Amniotic stem cell (primary cell): ENCODE results near the gene ENPP3.
"Not testable (repeated sequence)": the region's sequence is repeated elsewhere in the genome, so short reads cannot be mapped to it uniquely, and the experiment has no call there.

ENCODE experiments used
- DNase-seq: peaks from one replicate; lab custom pipeline; 2025; lab: John Stamatoyannopoulos, UW

Gene ENPP3

GRCh38 chr6:131736003-131736596, 99.0 kb downstream of the ENPP3 start:
- DNase-seq: no peak

GRCh38 chr6:131736811-131737210, 99.7 kb downstream of the ENPP3 start:
- no peak for DNase-seq

- no peak for DNase-seq
Observed at GRCh38 chr6:131739136-131739535, 102.0 kb downstream of the ENPP3 start.

- DNase-seq: no peak
Observed at GRCh38 chr6:131740161-131740560, 103.1 kb downstream of the ENPP3 start.

- no peak for DNase-seq
Observed at GRCh38 chr6:131741688-131742393, 104.7 kb downstream of the ENPP3 start.

GRCh38 chr6:131744432-131745287, 107.6 kb downstream of the ENPP3 start:
- DNase-seq: no peak

GRCh38 chr6:131745476-131745875, 108.4 kb downstream of the ENPP3 start:
- DNase-seq: no peak

GRCh38 chr6:131747821-131748353, 110.8 kb downstream of the ENPP3 start:
- DNase-seq: no peak

- no peak for DNase-seq
Observed at GRCh38 chr6:131749023-131749422, 111.9 kb downstream of the ENPP3 start.

GRCh38 chr6:131751012-131751715, 114.1 kb downstream of the ENPP3 start:
- DNase-seq: not testable (repeated sequence)

- DNase-seq: no peak
Observed at GRCh38 chr6:131754088-131754487, 117.0 kb downstream of the ENPP3 start.

- DNase-seq: no peak
Observed at GRCh38 chr6:131754715-131755567, 117.8 kb downstream of the ENPP3 start.

GRCh38 chr6:131755597-131755996, 118.5 kb downstream of the ENPP3 start:
- DNase-seq: peak; percentile 33

GRCh38 chr6:131756039-131756438, 118.9 kb downstream of the ENPP3 start:
- no peak for DNase-seq

- no peak for DNase-seq
Observed at GRCh38 chr6:131758920-131759319, 121.8 kb downstream of the ENPP3 start.

GRCh38 chr6:131761060-131761761, 124.1 kb downstream of the ENPP3 start:
- peak; percentile 17 for DNase-seq

GRCh38 chr6:131761762-131762067, 124.6 kb downstream of the ENPP3 start:
- DNase-seq: no peak

GRCh38 chr6:131762984-131763383, 125.9 kb downstream of the ENPP3 start:
- no peak for DNase-seq

GRCh38 chr6:131763749-131764148, 126.6 kb downstream of the ENPP3 start:
- DNase-seq: no peak

- no peak for DNase-seq
Observed at GRCh38 chr6:131764350-131764749, 127.2 kb downstream of the ENPP3 start.
